Brain microvascular endothelial cell (primary cell): Measurements from ENCODE around the gene ROBO1.

Experiments
- DNase-seq: peaks from one replicate; pipeline ENCODE4 v3.0.0-alpha.2; 2020
- H3K27ac ChIP-seq: fragments of 250-450 bp; sonication (Bioruptor Pico); 2 replicates; pipeline ENCODE4 v1.5.1; 2020; ENCODE audit warnings: mild to moderate bottlenecking, moderate library complexity
- H3K27me3 ChIP-seq: fragments of 250-450 bp; sonication (Bioruptor Pico); replicated peaks from 2 replicates; pipeline ENCODE4 v1.5.1; 2020; ENCODE audit warnings: mild to moderate bottlenecking
- H3K36me3 ChIP-seq: fragments of 250-450 bp; sonication (Bioruptor Pico); replicated peaks from 2 replicates; pipeline ENCODE4 v1.5.1; 2020; ENCODE audit warnings: mild to moderate bottlenecking
- H3K4me3 ChIP-seq: 2 replicates; pipeline ENCODE4 v1.5.1; 2011; ENCODE audit warnings: low read depth, mild to moderate bottlenecking, control low read depth, low read length, moderate library complexity
- in situ Hi-C: cut with HindIII; loops from 2 replicates; pipeline ENCODE4 v1.10.0; 2017; ENCODE audit warnings: low sequenced_read_pairs, low pct_ligation_motif_present
- TF ChIP-seq, protein P1 (sequence below): IDR thresholded peaks from 2 replicates; pipeline ENCODE4 v1.5.1; 2011; ENCODE audit warnings: low read depth, mild to moderate bottlenecking, moderate library complexity, low read length, control low read depth, inconsistent platforms; ENCODE audit errors: missing control alignments

ROBO1 gene

DNA sequence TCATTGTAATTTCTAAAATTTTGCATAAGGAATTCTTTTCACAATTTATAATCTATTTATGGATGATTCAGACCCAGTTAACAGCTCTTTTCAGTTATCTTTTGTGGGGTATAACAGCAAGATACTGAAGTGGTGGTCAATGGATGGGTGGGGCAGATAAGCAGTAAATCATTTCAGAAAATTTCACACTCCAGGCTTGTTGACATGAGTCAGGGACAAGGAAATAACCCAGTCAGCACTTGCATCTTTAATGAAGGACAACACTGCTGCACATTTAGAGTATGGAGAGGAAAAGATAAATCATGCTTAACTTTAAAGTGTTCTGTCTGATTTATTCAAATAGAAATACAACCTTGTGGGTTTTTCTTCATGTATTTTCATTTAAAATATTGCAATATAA is 181.6 kb downstream of the ROBO1 start:
- Histone ChIP-seq H3K36me3 (no peaks in the 10 kb centered on the region), H3K4me3 (no peak overlapping the region), H3K27me3 (no peaks in the 10 kb centered on the region), H3K27ac (no peak overlapping the region)
- in situ Hi-C loops: no loop called here
- TF ChIP-seq, protein P1, sequence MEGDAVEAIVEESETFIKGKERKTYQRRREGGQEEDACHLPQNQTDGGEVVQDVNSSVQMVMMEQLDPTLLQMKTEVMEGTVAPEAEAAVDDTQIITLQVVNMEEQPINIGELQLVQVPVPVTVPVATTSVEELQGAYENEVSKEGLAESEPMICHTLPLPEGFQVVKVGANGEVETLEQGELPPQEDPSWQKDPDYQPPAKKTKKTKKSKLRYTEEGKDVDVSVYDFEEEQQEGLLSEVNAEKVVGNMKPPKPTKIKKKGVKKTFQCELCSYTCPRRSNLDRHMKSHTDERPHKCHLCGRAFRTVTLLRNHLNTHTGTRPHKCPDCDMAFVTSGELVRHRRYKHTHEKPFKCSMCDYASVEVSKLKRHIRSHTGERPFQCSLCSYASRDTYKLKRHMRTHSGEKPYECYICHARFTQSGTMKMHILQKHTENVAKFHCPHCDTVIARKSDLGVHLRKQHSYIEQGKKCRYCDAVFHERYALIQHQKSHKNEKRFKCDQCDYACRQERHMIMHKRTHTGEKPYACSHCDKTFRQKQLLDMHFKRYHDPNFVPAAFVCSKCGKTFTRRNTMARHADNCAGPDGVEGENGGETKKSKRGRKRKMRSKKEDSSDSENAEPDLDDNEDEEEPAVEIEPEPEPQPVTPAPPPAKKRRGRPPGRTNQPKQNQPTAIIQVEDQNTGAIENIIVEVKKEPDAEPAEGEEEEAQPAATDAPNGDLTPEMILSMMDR: no peak
- DNase-seq: no peak

DNA sequence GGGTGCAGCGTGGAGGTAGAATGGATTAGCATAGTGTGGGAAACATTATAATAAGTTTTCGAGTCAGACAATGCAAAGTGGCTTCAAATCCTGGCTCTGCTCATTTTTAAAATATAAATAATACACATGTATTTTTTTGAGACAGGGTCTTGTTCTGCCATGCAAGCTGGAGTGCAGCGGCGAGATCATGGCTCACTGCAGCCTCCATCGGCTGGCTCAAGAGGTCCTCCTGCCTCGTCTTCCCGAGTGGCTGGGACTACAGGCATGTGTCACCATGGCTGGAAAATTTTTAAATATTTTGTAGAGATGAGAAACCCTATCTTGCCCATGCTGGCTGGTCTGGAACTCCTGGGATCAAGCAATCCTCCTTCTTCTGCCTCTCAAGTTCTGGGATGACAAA is 194.9 kb downstream of the ROBO1 start:
- TF ChIP-seq, protein P1: no peak

DNA sequence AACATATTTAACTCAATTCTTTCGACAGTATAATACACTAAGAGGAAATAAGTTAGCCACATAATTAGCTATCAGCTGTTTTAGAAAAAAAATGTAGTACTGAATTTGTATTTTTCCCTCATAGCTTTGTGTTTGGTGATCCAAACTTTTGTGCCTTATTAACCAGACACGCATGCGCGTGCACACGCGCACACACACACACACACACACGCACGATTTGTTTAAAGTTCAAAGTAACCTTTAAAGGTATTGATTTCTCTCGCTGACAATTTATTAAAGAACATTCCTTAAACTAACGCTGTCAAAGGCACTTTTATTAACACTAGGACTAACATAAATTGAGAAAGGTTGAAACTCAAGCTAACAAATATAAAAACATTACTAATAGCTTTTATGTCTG is 198.9 kb downstream of the ROBO1 start:
- TF ChIP-seq, protein P1: no peak
- no peaks in the 10 kb centered on the region for H3K36me3 ChIP-seq
- DNase-seq: no peak
- no peak overlapping the region for H3K27ac ChIP-seq
- H3K27me3 ChIP-seq: no peaks in the 10 kb centered on the region
- in situ Hi-C loops: no loop called here
- no peak overlapping the region for H3K4me3 ChIP-seq

More for the DNA sequence above, 194.9 kb downstream of the ROBO1 start:
- no peak overlapping the region for H3K4me3 ChIP-seq
- DNase-seq: no peak
- in situ Hi-C loops: no loop called here
- no peaks in the 10 kb centered on the region for H3K27me3 ChIP-seq
- H3K36me3 ChIP-seq: no peaks in the 10 kb centered on the region
- H3K27ac ChIP-seq: no peak overlapping the region

DNA sequence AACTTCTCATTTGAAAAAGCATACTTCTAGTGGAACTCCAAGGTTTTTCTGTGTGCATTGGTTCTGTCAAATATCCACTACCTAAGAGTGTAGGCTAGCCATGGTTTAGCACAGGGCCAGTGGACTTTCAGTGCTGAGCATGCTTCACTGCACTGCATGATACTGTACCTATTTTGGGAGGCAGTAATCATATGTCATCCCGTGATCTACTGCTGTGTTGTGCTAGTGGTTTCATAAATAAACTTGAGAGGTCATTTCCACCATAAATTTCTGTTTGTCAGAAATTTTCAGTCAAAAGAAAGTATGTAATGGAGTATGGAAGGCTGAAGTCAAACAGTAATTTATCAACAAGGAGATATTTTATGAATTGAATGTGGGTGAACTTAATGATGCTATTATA is 203.6 kb downstream of the ROBO1 start:
- in situ Hi-C loops: no loop called here
- no peak for DNase-seq
- Histone ChIP-seq H3K27me3 (no peaks in the 10 kb centered on the region), H3K27ac (no peak overlapping the region), H3K4me3 (no peak overlapping the region), H3K36me3 (no peaks in the 10 kb centered on the region)
- TF ChIP-seq, protein P1: no peak

DNA sequence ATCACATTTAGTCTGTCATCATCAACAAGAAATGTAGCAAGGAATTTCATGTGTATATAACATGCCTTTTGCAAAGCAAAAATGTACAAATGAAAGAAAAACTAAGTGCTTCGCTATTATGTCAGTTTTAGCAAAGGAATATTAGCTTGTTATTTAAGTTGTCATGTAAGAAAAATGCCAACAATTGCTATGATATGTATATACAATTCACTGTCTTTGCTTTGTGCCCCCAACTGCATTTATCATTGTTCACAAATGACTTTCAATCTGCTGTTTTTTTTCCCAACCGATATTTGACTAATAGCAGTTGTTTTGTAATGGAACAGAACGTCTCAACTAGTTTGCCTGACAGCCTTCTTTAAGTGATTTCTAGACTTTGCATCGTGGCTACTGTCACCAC is 207.1 kb downstream of the ROBO1 start:
- H3K36me3 ChIP-seq: no peaks in the 10 kb centered on the region
- H3K27ac ChIP-seq: no peak overlapping the region
- in situ Hi-C loops: no loop called here
- no peaks in the 10 kb centered on the region for H3K27me3 ChIP-seq
- TF ChIP-seq, protein P1: no peak
- DNase-seq: no peak
- H3K4me3 ChIP-seq: no peak overlapping the region

DNA sequence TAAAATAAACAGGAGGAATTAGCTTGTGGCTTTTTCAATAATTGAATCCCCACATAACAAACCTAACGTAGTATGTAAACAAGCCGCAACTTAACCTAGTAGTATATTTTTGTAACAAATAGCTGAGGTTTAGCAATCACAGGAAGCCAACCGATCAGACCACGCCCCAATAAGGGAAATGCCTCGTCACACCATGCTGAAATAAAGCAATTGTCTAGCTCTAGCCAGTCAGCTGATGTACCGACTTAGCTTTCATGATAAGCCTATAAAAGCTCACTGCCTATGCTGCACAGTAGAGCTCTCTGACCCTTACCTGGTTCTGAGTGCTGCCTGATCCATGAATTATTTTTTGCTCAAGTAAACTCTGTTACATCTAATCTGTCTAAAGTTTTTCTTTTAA is 208.9 kb downstream of the ROBO1 start:
- Histone ChIP-seq H3K27me3 (no peaks in the 10 kb centered on the region), H3K4me3 (no peak overlapping the region), H3K27ac (no peak overlapping the region), H3K36me3 (no peaks in the 10 kb centered on the region)
- DNase-seq: no peak
- in situ Hi-C loops: no loop called here
- TF ChIP-seq, protein P1: no peak
